ENCODE measurements around the gene MYL12B. TPM values are rescaled to one million over a fixed set of nuclear protein-coding genes. Genes with fewer than 3 reads are reported as not detected.

Gene MYL12B
- total and polyA plus RNA-seq, 2 of the 8 experiments (the other 6 are each of a cell fraction or from before 2014, with no cell fraction given): 174 to 188 TPM

DNA sequence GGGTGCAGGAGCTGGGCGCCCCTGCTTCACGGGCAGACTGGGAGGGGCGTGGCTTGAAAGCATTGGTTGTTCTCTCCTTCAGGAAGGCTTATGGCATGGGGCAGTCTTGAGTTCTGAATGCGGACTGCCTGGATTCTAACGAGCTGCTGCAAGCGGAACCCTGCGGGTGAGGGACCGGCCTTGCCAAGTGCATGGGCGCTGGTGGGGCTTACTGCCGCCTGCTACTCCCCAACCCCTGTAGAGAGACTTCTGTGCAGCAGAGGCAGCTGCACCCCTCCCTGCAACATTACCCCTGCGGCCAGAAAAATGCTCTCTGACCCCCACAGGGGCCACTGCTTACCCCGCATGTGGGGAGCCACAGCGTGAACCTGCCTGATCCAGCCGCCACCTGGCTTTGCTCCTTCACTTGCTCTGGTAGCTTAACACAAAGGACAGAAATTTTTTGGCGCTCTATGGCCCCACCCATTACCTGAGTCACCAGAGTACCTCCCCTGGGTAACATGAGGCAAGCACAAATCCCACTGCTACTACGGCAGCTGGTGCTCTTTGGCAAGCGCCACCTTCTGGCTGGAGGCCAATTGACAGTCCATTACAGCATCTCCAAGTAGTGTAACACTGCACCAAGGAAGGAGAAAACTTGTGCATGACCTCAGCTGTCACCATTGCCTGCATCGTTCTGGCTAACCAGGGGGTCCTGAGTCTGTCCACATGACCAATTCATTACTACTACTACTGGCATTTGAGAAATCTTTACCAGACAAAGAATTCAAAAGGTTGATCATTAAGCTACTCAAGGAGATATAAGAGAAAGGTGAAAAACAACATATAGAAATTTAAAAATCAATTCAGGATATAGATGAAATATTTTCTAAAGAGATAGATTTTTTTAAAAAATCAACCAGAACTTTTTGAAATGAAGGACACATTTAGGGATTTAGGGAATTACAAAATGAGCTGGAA lies 35.4 kb downstream of the MYL12B start:
- DNase-seq (ENCODE audit: low read depth in 1 of 2, low spot score in 2 of 2): peak; percentile 96
- H4K20me1 ChIP-seq (replicated peaks in 1 of 2; ENCODE audit: control insufficient read depth in 1 of 2, insufficient read depth in 2 of 2, low read length in 2 of 2): no peaks in the 10 kb centered on the region
- peak overlapping the region; percentile 62; the same call in 1 of the 2 replicates for H2BK5ac ChIP-seq (ENCODE audit: low read depth, low read length)
- 0 out of 2 replicates have a peak overlapping the region, but pooled peaks have one; percentile 54 for H3K18ac ChIP-seq (ENCODE audit: extremely low read depth, low read length)
- ChIA-PET POLR2A (ENCODE audit: partially characterized antibody) (interaction anchor here (0.6 to 3.9 kb wide), 40 partner anchors 9 to 379 kb away, joined by 3 to 40 read pairs (median 4); partner anchors contain the start of genes MYL12B and TGIF1), CTCF (ENCODE audit: partially characterized antibody) (interaction anchor here (0.5 to 3.4 kb wide), 49 partner anchors 9 to 1761 kb away, joined by 3 to 34 read pairs (median 4); no protein-coding TSS in a partner anchor)
- H4K8ac ChIP-seq (ENCODE audit: extremely low read depth, insufficient read depth, low read length): peak overlapping the region; percentile 80
- H3K4me2 ChIP-seq (ENCODE audit: insufficient read depth in 1 of 2, low read depth in 2 of 2, low read length in 2 of 2): peak overlapping the region; percentile 80 to 94
- peaks cover 0 to 13% (median 6%) of the 10 kb centered on the region in 4 experiments; a peak in 2 of 8 replicates for H3K36me3 ChIP-seq (ENCODE audit: control insufficient read depth in 2 of 4, insufficient read depth in 4 of 4, low read length in 3 of 4)
- H2BK15ac ChIP-seq (ENCODE audit: low read length): no peak overlapping the region
- peak overlapping the region; percentile 49 for H3K4ac ChIP-seq (replicated peaks; ENCODE audit: insufficient read length, low read depth, low read length)
- no peak overlapping the region for H2BK20ac ChIP-seq (ENCODE audit: low read length)
- no peak overlapping the region for H2BK120ac ChIP-seq (replicated peaks; ENCODE audit: low read depth, low read length)
- no peak overlapping the region for H3K23ac ChIP-seq (ENCODE audit: insufficient read length)
- no peak overlapping the region for H2BK12ac ChIP-seq (ENCODE audit: low read depth, low read length)
- no peaks in the 10 kb centered on the region; the same call in 1 of the 2 replicates for H3K79me1 ChIP-seq (ENCODE audit: low read depth, low read length)
- H4K91ac ChIP-seq (replicated peaks; ENCODE audit: insufficient read length, low read length): peak overlapping the region; percentile 67
- peak overlapping the region; percentile 95 for H3K27ac ChIP-seq (ENCODE audit: low read depth, low read length)
- 5% methylated on average over 13 of the region's 18 CpGs; no CpG with 5 or more reads in 1 of the 2 experiments for WGBS, 2 experiments (ENCODE audit: extremely low coverage in 1 of 2, insufficient coverage in 1 of 2, insufficient read length in 1 of 2, insufficient replicate concordance in 2 of 2, low coverage in 1 of 2, low lambda C conversion rate in 2 of 2, missing lambda C conversion rate in 1 of 2)
- peaks cover 0 to 7% of the 10 kb centered on the region in 2 experiments; a peak in 2 of 4 replicates for H3K79me2 ChIP-seq (ENCODE audit: control insufficient read depth in 1 of 2, insufficient read depth in 2 of 2, low read length in 2 of 2)
- H2AFZ ChIP-seq (ENCODE audit: low read length): peak overlapping the region; percentile 61; the same call in 1 of the 2 replicates
- peak overlapping the region; percentile 32 for H3K56ac ChIP-seq (replicated peaks; ENCODE audit: insufficient read length, low read depth, low read length)
- peak overlapping the region; percentile 71 to 98 (median 90) for H3K4me3 ChIP-seq (ENCODE audit: extremely low read depth in 1 of 4, insufficient read depth in 2 of 4, low read depth in 3 of 4, low read length in 4 of 4)
- H3K9me3 ChIP-seq (ENCODE audit: insufficient read depth in 2 of 2, low read depth in 1 of 2, low read length in 1 of 2): peaks cover 4 to 7% of the 10 kb centered on the region in 2 experiments; a peak in 1 of 4 replicates
- no peaks in the 10 kb centered on the region for H3K4me1 ChIP-seq (replicated peaks in 1 of 4; ENCODE audit: control insufficient read depth in 3 of 4, insufficient read depth in 4 of 4, low read length in 3 of 4)
- H3K9ac ChIP-seq (replicated peaks in 1 of 4; ENCODE audit: extremely low read depth in 1 of 4, low read depth in 3 of 4, low read length in 3 of 4): peak overlapping the region; percentile 56 to 95 (median 84)
- no peak overlapping the region for H2AK5ac ChIP-seq (ENCODE audit: low read depth, low read length)
- H3K27me3 ChIP-seq (replicated peaks in 1 of 4; ENCODE audit: control insufficient read depth in 3 of 4, extremely low read depth in 1 of 4, insufficient read depth in 3 of 4, low read length in 3 of 4): no peaks in the 10 kb centered on the region
- peak overlapping the region; percentile 54 for H4K5ac ChIP-seq (ENCODE audit: insufficient read length, low read depth, low read length)
- peaks cover 5% of the 10 kb centered on the region for H3K23me2 ChIP-seq (ENCODE audit: low read depth, low read length)
- peak; percentile 95 for FAIRE-seq
- no peak overlapping the region for H3K14ac ChIP-seq (ENCODE audit: insufficient read length)
- TF ChIP-seq KDM4A (IDR thresholded peaks at IDR 0.05; ENCODE audit: low read depth, low read length, severe bottlenecking) (peak; percentile 58), TEAD4 (IDR thresholded peaks at IDR 0.05; ENCODE audit: low read depth, low read length) (no peak), GTF2F1 (IDR thresholded peaks at IDR 0.05; ENCODE audit: borderline replicate concordance, low read depth, low read length) (no peak; the same call in 1 of the 2 replicates), TBP (IDR thresholded peaks at IDR 0.05; ENCODE audit: low read depth, low read length) (peak; percentile 94), SP2 (IDR thresholded peaks at IDR 0.05; ENCODE audit: low read length) (peak; percentile 65), SAP30 (IDR thresholded peaks at IDR 0.05; ENCODE audit: insufficient read depth, insufficient replicate concordance, low read length) (peak; percentile 62), CHD2 (IDR thresholded peaks at IDR 0.05; ENCODE audit: low read length) (0 out of 2 replicates have a peak, but pooled peaks have one; percentile 16), POLR2A (IDR thresholded peaks at IDR 0.05; ENCODE audit: control extremely low read depth in 1 of 2, low read depth in 2 of 2, low read length in 2 of 2) (peak; percentile 92 to 99)
- TF ChIP-seq, protein P1, sequence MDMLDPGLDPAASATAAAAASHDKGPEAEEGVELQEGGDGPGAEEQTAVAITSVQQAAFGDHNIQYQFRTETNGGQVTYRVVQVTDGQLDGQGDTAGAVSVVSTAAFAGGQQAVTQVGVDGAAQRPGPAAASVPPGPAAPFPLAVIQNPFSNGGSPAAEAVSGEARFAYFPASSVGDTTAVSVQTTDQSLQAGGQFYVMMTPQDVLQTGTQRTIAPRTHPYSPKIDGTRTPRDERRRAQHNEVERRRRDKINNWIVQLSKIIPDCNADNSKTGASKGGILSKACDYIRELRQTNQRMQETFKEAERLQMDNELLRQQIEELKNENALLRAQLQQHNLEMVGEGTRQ (IDR thresholded peaks at IDR 0.05; ENCODE audit: low read length): no peak

Data from H1 (cell line).